Ascending aorta (tissue), 2 donors: Measurements from ENCODE around the gene PDE4DIP. TPM values are rescaled to one million over a fixed set of nuclear protein-coding genes. Genes with fewer than 3 reads are reported as not detected.
"Not testable (repeated sequence)": the region's sequence is repeated elsewhere in the genome, so short reads cannot be mapped to it uniquely, and the experiment has no call there.

Source experiments
- DNase-seq, 2 donors: peaks; one replicate each; pipeline ENCODE4 v3.0.0-alpha.2; 2019; ENCODE audit warnings: low spot score in 2 of 2
- H3K27ac ChIP-seq, 2 donors: fragments of 200-600 bp; sonication (generic); one replicate each; pipeline ENCODE4 v1.5.1; 2016 to 2017; ENCODE audit warnings: mild to moderate bottlenecking in 1 of 2
- H3K27me3 ChIP-seq: fragments of 200-600 bp; sonication (generic); one replicate; pipeline ENCODE4 v1.5.1; 2017
- H3K36me3 ChIP-seq, 2 donors: fragments of 200-600 bp; sonication (generic); one replicate each; pipeline ENCODE4 v1.5.1; 2016
- H3K4me1 ChIP-seq, 2 donors: fragments of 200-600 bp; sonication (generic); one replicate each; pipeline ENCODE4 v1.5.1; 2016 to 2017; ENCODE audit warnings: mild to moderate bottlenecking in 1 of 2
- H3K4me3 ChIP-seq, 2 donors: fragments of 200-600 bp; sonication (generic); one replicate each; pipeline ENCODE4 v1.5.1; 2016 to 2017; ENCODE audit warnings: mild to moderate bottlenecking in 1 of 2
- H3K9me3 ChIP-seq, 2 donors: fragments of 200-600 bp; sonication (generic); one replicate each; pipeline ENCODE4 v1.5.1; 2016
- CTCF ChIP-seq, 3 experiments: fragments of 200-600 bp in 2 of 3; fragments of 450-650 bp in 1 of 3; sonication (generic) in 2 of 3; IDR thresholded peaks; one replicate each; pipeline ENCODE4 v1.5.1; 2016 to 2019; ENCODE audit warnings: antibody characterized with exemption in 3 of 3, mild to moderate bottlenecking in 1 of 3, moderate library complexity in 1 of 3
- intact Hi-C: fragments of 100-400 bp; cut with DNase I; formaldehyde crosslinking; loops from one replicate; pipeline ENCODE4 v1.15.1; 2023
- total RNA-seq: library from RNA; depleted of rRNA; stranded (reverse); fragments of >200 nt; gene quantifications from one replicate; pipeline ENCODE4 v1.1.0, GENCODE V29; 2016

Gene PDE4DIP
- total RNA-seq, 1 donor from 2014 or later = 164 TPM

- DNase-seq, H3K36me3 ChIP-seq, H3K4me1 ChIP-seq, intact Hi-C loops, H3K27ac ChIP-seq, H3K4me3 ChIP-seq, H3K9me3 ChIP-seq, H3K27me3 ChIP-seq: not testable (repeated sequence)
These were observed 114.1 kb downstream of the PDE4DIP start for GRCh38 chr1:148958343-148958742.

DNA sequence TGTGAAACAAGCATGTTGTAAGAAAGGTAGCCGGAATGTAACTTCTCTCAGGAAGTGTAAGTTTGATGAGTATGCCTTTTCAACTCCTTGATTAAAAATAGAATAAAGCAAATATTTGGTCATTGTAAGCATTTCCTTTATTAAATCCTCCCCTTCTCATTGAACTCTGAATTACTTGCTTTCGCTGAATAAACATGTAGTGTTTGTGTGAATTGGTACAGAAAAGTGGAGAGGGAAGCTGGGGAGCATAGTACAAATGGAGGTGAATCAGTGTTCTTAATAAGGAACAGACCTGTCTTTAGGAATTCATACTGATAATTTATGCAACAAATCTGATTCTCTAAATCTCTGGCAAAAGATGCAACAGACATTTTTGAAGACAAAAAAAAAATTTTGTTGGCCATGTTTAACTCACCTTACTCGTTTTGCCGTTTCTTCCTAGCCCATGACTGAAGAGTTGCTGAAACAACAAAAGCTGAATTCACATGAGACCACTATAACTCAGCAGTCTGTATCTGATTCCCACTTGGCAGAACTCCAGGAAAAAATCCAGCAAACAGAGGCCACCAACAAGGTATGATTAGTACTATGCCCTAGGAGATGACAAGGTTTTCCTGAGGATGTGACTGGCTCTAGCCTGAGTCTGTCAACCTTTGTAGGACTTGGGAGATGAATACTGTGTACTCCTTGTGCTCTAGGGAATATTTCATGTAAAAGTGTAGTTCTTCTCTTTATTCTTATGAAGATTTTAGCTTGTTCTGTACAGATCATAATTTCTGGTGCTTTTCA, 116.2 kb downstream of the PDE4DIP start:
- H3K36me3 ChIP-seq, H3K9me3 ChIP-seq, DNase-seq, H3K4me3 ChIP-seq, intact Hi-C loops, H3K27me3 ChIP-seq, H3K27ac ChIP-seq, H3K4me1 ChIP-seq: not testable (repeated sequence)

- H3K27me3 ChIP-seq, H3K9me3 ChIP-seq, DNase-seq, H3K4me1 ChIP-seq, H3K27ac ChIP-seq, H3K36me3 ChIP-seq, H3K4me3 ChIP-seq, intact Hi-C loops: not testable (repeated sequence)
These were observed 118.1 kb downstream of the PDE4DIP start for GRCh38 chr1:148962127-148962857.

GRCh38 chr1:148966084-148966483, 121.9 kb downstream of the PDE4DIP start:
- not testable (repeated sequence) for H3K4me3 ChIP-seq

GRCh38 chr1:148967580-148967979, 123.4 kb downstream of the PDE4DIP start:
- H3K27me3 ChIP-seq, intact Hi-C loops, H3K4me1 ChIP-seq, DNase-seq, H3K27ac ChIP-seq, H3K36me3 ChIP-seq, H3K4me3 ChIP-seq, H3K9me3 ChIP-seq: not testable (repeated sequence)

More at GRCh38 chr1:148966084-148966483, 121.9 kb downstream of the PDE4DIP start:
- H3K9me3 ChIP-seq, intact Hi-C loops, DNase-seq, H3K4me1 ChIP-seq, H3K27me3 ChIP-seq, H3K36me3 ChIP-seq, H3K27ac ChIP-seq: not testable (repeated sequence)
- peak in 1 of 3 experiments; percentile 15 for TF ChIP-seq CTCF (IDR thresholded peaks at IDR 0.05)

- H3K27me3 ChIP-seq, H3K9me3 ChIP-seq, H3K4me3 ChIP-seq, H3K36me3 ChIP-seq, intact Hi-C loops, DNase-seq, H3K4me1 ChIP-seq, H3K27ac ChIP-seq: not testable (repeated sequence)
These were observed 124.5 kb downstream of the PDE4DIP start for GRCh38 chr1:148968682-148969081.

DNA sequence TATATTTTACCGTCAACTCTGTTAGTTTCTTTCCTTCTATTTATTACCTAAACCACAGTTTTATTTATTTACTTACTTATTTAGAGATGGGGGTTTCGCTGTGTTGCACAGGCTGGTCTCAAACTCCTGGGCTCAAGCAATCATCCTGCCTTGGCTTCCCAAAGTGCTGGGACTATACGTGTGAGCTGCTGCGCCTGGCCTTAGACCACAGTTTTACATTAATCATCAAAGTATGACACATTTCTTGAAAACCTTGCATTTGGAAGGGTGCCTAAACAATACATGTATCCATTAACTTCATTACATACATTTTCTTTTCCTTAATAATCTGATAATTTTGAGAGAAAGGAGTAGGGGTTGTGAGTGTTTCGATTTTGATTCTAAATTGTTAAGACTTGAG, 124.9 kb downstream of the PDE4DIP start:
- intact Hi-C loops = not testable (repeated sequence)

GRCh38 chr1:148975453-148975852, 131.2 kb downstream of the PDE4DIP start:
- H3K27me3 ChIP-seq, H3K4me3 ChIP-seq, H3K27ac ChIP-seq, intact Hi-C loops, DNase-seq, H3K9me3 ChIP-seq, H3K4me1 ChIP-seq: not testable (repeated sequence)
- peaks cover 25 to 33% of the 10 kb centered on the region in 2 donors for H3K36me3 ChIP-seq

More for the DNA sequence above, 124.9 kb downstream of the PDE4DIP start:
- H3K4me3 ChIP-seq, H3K27ac ChIP-seq, H3K4me1 ChIP-seq, H3K9me3 ChIP-seq, DNase-seq, H3K36me3 ChIP-seq, H3K27me3 ChIP-seq: not testable (repeated sequence)

GRCh38 chr1:148975866-148976537, 131.8 kb downstream of the PDE4DIP start:
- H3K4me1 ChIP-seq, H3K27ac ChIP-seq, H3K4me3 ChIP-seq, H3K9me3 ChIP-seq, intact Hi-C loops, H3K27me3 ChIP-seq, DNase-seq: not testable (repeated sequence)
- peaks cover 30 to 38% of the 10 kb centered on the region in 2 donors for H3K36me3 ChIP-seq

- H3K4me3 ChIP-seq, H3K27me3 ChIP-seq, H3K9me3 ChIP-seq, H3K4me1 ChIP-seq, DNase-seq, H3K27ac ChIP-seq, intact Hi-C loops: not testable (repeated sequence)
- H3K36me3 ChIP-seq = peaks cover 45 to 53% of the 10 kb centered on the region in 2 donors
These were observed 133.6 kb downstream of the PDE4DIP start for GRCh38 chr1:148977785-148978184.

DNA sequence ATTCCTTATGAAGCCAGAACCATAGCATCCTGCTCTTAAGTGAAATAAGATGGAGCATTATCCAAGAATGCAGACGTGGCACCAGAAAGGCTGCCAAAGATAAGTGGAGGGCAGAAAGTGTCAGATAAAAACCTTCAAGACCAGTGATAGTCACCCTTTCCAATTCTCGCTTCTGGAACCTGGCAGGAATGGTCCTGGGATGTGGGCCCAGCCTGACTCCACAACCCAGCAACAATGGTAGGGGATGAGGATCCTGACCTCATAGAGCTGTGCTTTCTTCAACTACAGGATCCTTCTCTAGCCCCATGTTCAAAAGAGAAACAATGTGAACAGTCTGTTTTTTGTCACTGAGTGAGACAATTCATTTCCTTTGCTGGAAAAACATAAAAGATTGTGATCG, 145.2 kb downstream of the PDE4DIP start:
- intact Hi-C loops, H3K27me3 ChIP-seq, H3K4me1 ChIP-seq, H3K4me3 ChIP-seq, H3K27ac ChIP-seq, H3K9me3 ChIP-seq, DNase-seq, H3K36me3 ChIP-seq: not testable (repeated sequence)

DNA sequence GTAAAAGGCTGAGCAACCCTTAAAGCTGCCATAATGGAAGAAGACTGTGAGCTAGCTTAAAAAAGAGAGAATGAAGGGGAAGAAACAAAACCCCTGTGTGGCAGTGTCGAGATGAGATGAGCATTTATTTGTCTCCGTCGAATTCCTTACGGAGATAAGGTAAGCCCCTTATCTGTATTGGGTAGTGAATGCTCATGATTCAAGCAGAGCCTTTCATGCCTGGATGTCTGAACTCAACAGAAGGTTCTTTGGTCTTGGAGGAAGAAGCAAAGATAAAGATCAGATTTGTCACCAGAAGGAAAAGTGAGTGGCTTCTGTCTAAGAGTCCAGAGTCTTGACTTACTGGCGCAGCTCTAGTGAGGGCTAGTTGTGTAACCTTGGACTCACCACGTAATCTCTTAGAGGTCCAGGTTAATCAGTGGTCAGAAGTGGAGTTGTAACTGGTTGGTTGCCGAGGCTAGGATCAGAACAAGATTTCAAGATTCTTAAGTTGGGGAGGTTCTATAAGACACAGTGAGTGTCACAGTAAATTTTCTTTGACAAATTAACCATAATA, 146.1 kb downstream of the PDE4DIP start:
- H3K4me1 ChIP-seq, H3K27me3 ChIP-seq, H3K27ac ChIP-seq, intact Hi-C loops, H3K9me3 ChIP-seq, DNase-seq, H3K4me3 ChIP-seq, H3K36me3 ChIP-seq: not testable (repeated sequence)
